GM23338 (cell line): ENCODE data around the gene RECQL. TPM values are rescaled to one million over a fixed set of nuclear protein-coding genes. Genes with fewer than 3 reads are reported as not detected.

Experiments used
- ATAC-seq: fragments of 200-7000 bp; cut with Tn5 transposase; 3 replicates; pipeline ENCODE4 v1.9.1; 2020
- DNase-seq: peaks from one replicate; pipeline ENCODE4 v3.0.0-alpha.2; 2015; ENCODE audit warnings: low spot score
- H2AFZ ChIP-seq: fragments of 200-600 bp; sonication (generic); 2 replicates; pipeline ENCODE4 v1.8.0; 2016; ENCODE audit warnings: antibody characterized with exemption, mild to moderate bottlenecking, moderate library complexity
- H3F3A ChIP-seq: fragments of 200-600 bp; sonication (generic); replicated peaks from 2 replicates; pipeline ENCODE4 v1.8.0; 2017; ENCODE audit warnings: antibody characterized with exemption, mixed run types, low read depth
- H3K27ac ChIP-seq: fragments of 200-600 bp; sonication (generic); 2 replicates; pipeline ENCODE4 v1.6.1; 2016; ENCODE audit warnings: low read depth
- H3K27me3 ChIP-seq: fragments of 200-600 bp; sonication (generic); 2 replicates; pipeline ENCODE4 v1.8.0; 2016; ENCODE audit warnings: mild to moderate bottlenecking, mixed run types, moderate library complexity; ENCODE audit not compliant: insufficient read depth
- H3K36me3 ChIP-seq: fragments of 200-600 bp; sonication (generic); 2 replicates; pipeline ENCODE4 v1.8.0; 2016; ENCODE audit warnings: mild to moderate bottlenecking; ENCODE audit not compliant: insufficient read depth
- H3K4me1 ChIP-seq: fragments of 200-600 bp; sonication (generic); 2 replicates; pipeline ENCODE4 v1.8.0; 2016; ENCODE audit warnings: mild to moderate bottlenecking, moderate library complexity; ENCODE audit not compliant: insufficient read depth
- H3K4me2 ChIP-seq: fragments of 200-600 bp; sonication (generic); 2 replicates; pipeline ENCODE4 v1.7.1; 2017; ENCODE audit warnings: mixed run types
- H3K4me3 ChIP-seq: fragments of 200-600 bp; sonication (generic); 2 replicates; pipeline ENCODE4 v1.6.1; 2016; ENCODE audit warnings: mixed run types
- H3K79me2 ChIP-seq: fragments of 200-600 bp; sonication (generic); replicated peaks from 2 replicates; pipeline ENCODE4 v1.8.0; 2017; ENCODE audit warnings: mild to moderate bottlenecking; ENCODE audit not compliant: insufficient read depth
- H3K9me2 ChIP-seq: fragments of 200-600 bp; sonication (generic); 2 replicates; pipeline ENCODE4 v1.8.0; 2017; ENCODE audit not compliant: insufficient read depth
- H4K20me1 ChIP-seq: fragments of 200-600 bp; sonication (generic); replicated peaks from 2 replicates; pipeline ENCODE4 v1.8.0; 2017; ENCODE audit warnings: mild to moderate bottlenecking; ENCODE audit not compliant: insufficient read depth
- H3K27ac Mint-ChIP-seq: 2 replicates; pipeline ENCODE4 v1.8.0; 2020; ENCODE audit warnings: inconsistent platforms, mild to moderate bottlenecking, moderate library complexity, mixed read lengths
- H3K27me3 Mint-ChIP-seq: 3 replicates; pipeline ENCODE4 v1.8.0; 2022; ENCODE audit warnings: low read depth, mild to moderate bottlenecking, moderate library complexity, mixed read lengths, inconsistent platforms; ENCODE audit not compliant: insufficient read depth, poor library complexity
- H3K36me3 Mint-ChIP-seq: 3 replicates; pipeline ENCODE4 v1.8.0; 2021; ENCODE audit warnings: low read depth, mild to moderate bottlenecking, inconsistent platforms, moderate library complexity, mixed read lengths
- H3K4me1 Mint-ChIP-seq: 3 replicates; pipeline ENCODE4 v1.8.0; 2020; ENCODE audit warnings: mild to moderate bottlenecking, inconsistent platforms, mixed read lengths
- H3K4me3 Mint-ChIP-seq: 3 replicates; pipeline ENCODE4 v1.8.0; 2021; ENCODE audit warnings: moderate library complexity, mild to moderate bottlenecking, inconsistent platforms, mixed read lengths
- H3K9me3 Mint-ChIP-seq: 3 replicates; pipeline ENCODE4 v1.8.0; 2020; ENCODE audit warnings: moderate library complexity, mild to moderate bottlenecking, inconsistent platforms, mixed read lengths
- CREB1 ChIP-seq: fragments of 250-450 bp; sonication (Bioruptor Pico); IDR thresholded peaks from 2 replicates; pipeline ENCODE4 v1.5.0; 2020; ENCODE audit warnings: low read depth, mild to moderate bottlenecking, moderate library complexity
- EZH2 ChIP-seq: fragments of 200-600 bp; sonication (generic); IDR thresholded peaks from one replicate; pipeline ENCODE4 v1.8.0; 2017; ENCODE audit warnings: antibody characterized with exemption, mild to moderate bottlenecking, low read depth; ENCODE audit not compliant: unreplicated experiment
- EZH2phosphoT487 ChIP-seq: fragments of 200-600 bp; sonication (generic); IDR thresholded peaks from one replicate; pipeline ENCODE4 v1.8.1; 2018; ENCODE audit warnings: antibody characterized with exemption; ENCODE audit not compliant: unreplicated experiment
- JUNB ChIP-seq: IDR thresholded peaks from one replicate; pipeline ENCODE4 v1.6.1; 2016; ENCODE audit warnings: antibody characterized with exemption; ENCODE audit not compliant: unreplicated experiment
- NANOG ChIP-seq: IDR thresholded peaks from 2 replicates; pipeline ENCODE4 v1.6.1; 2016; ENCODE audit warnings: antibody characterized with exemption, borderline replicate concordance
- POLR2AphosphoS5 ChIP-seq: IDR thresholded peaks from 2 replicates; pipeline ENCODE4 v1.6.1; 2016; ENCODE audit warnings: antibody characterized with exemption, low read depth
- STAT1 ChIP-seq: IDR thresholded peaks from one replicate; pipeline ENCODE4 v1.6.1; 2016; ENCODE audit warnings: antibody characterized with exemption; ENCODE audit not compliant: unreplicated experiment
- ZNF114 ChIP-seq: fragments of 250-450 bp; sonication (Bioruptor Pico); IDR thresholded peaks from 2 replicates; pipeline ENCODE4 v1.5.0; 2020; ENCODE audit warnings: mild to moderate bottlenecking, moderate library complexity
- ZNF331 ChIP-seq: fragments of 250-450 bp; sonication (Bioruptor Pico); IDR thresholded peaks from 2 replicates; pipeline ENCODE4 v1.5.0; 2020; ENCODE audit warnings: low read depth, mild to moderate bottlenecking, moderate library complexity
- polyA plus RNA-seq: library from polyadenylated mRNA; unstranded; fragments of >200 nt; fragmentation: Nextera tagmentation; extraction: Ambion mirVana; gene quantifications from 2 replicates; pipeline ENCODE4 v1.2.1, GENCODE V29; 2016
- total RNA-seq: library from RNA; depleted of rRNA; stranded (reverse); fragments of >200 nt; shearing (Covaris generic); gene quantifications from 2 replicates; pipeline ENCODE4 v1.2.3, GENCODE V29; 2014
- TF ChIP-seq, protein P1 (sequence below): IDR thresholded peaks from 2 replicates; pipeline ENCODE4 v1.6.1; 2016; ENCODE audit warnings: antibody characterized with exemption
- TF ChIP-seq, protein P2 (sequence below): fragments of 250-450 bp; sonication (Bioruptor Pico); IDR thresholded peaks from 2 replicates; pipeline ENCODE4 v1.5.0; 2020; ENCODE audit warnings: mild to moderate bottlenecking, moderate library complexity
- TF ChIP-seq, protein P3 (sequence below), 2 experiments: fragments of 200-600 bp in 1 of 2; sonication (generic) in 1 of 2; conservative IDR thresholded peaks; 2 replicates each; pipeline versions ENCODE4 v1.5.1 to v1.6.1; 2016 to 2017; ENCODE audit warnings: antibody characterized with exemption in 2 of 2, low read depth in 2 of 2, mild to moderate bottlenecking in 2 of 2, moderate library complexity in 1 of 2
- TF ChIP-seq, protein P4 (sequence below): IDR thresholded peaks from one replicate; pipeline ENCODE4 v1.6.1; 2018; ENCODE audit warnings: antibody characterized with exemption; ENCODE audit not compliant: unreplicated experiment

RECQL gene
- total and polyA plus RNA-seq, 2 experiments from 2014 or later, result 17.4 to 47.2 TPM

DNA sequence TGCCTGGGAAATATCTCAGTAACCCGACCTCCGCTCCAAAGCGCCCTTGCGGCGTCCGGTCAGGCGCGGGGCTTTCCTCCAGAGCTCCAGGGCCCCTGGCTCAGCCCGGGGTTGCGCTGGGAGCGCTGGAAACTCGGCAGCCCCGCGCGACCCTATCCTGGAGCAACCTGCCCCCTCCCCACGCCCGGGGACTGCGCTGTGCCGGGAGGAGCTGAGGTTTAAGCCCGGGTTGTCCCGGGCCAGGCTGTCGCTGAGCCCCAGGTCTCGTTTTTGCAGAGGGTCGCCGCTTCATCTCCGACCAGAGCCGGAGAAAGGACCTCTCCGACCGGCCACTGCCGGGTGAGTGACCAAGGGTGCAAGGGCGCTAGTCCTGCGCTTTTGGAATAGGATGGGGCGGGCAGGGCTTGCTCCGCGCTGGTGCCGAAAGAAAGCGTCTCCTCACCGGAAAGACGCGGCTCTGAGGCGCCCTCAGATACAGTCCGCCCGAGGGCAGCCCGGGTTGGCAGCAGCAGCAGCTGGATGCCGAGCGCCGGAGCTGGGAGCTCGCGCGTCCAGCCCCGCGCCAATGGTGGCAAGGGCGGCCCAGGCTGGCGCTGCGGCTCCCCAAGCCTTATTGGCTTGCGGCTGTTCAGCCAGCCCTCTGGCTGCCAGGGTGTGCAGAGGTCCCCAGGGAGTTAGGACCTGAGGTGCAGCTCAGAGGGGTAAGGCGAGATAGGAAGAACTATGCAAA, 26.2 kb upstream of the RECQL start:
- peak overlapping the region; percentile 87 for H2AFZ ChIP-seq
- H3K9me3 Mint-ChIP-seq, result peaks cover 3% of the 10 kb centered on the region; the same call in 1 of the 3 replicates
- peak; percentile 95 for ATAC-seq

More for the DNA sequence above, 26.2 kb upstream of the RECQL start:
- Histone ChIP-seq H3K4me1 (peaks cover 5% of the 10 kb centered on the region), H3K4me2 (peak overlapping the region; percentile 83), H3K79me2 (no peaks in the 10 kb centered on the region), H4K20me1 (no peaks in the 10 kb centered on the region), H3K36me3 (no peaks in the 10 kb centered on the region), H3K4me3 (peak overlapping the region; percentile 80), H3K27me3 (peaks cover 62% of the 10 kb centered on the region), H3K27ac (no peak overlapping the region), H3F3A (no peaks in the 10 kb centered on the region), H3K9me2 (no peaks in the 10 kb centered on the region)
- Mint-ChIP-seq H3K27me3 (peaks cover 17% of the 10 kb centered on the region), H3K4me3 (peak overlapping the region; percentile 75), H3K27ac (no peak overlapping the region), H3K36me3 (no peaks in the 10 kb centered on the region), H3K4me1 (peaks cover 12% of the 10 kb centered on the region; the same call in 2 of the 3 replicates)
- DNase-seq, result peak; percentile 85
- TF ChIP-seq POLR2AphosphoS5, result peak; percentile 51; the same call in 1 of the 2 replicates
- no peak for TF ChIP-seq NANOG
- TF ChIP-seq EZH2phosphoT487, result no peak
- no peak for TF ChIP-seq STAT1
- no peak for TF ChIP-seq JUNB
- no peak for TF ChIP-seq EZH2
- TF ChIP-seq, protein P1, sequence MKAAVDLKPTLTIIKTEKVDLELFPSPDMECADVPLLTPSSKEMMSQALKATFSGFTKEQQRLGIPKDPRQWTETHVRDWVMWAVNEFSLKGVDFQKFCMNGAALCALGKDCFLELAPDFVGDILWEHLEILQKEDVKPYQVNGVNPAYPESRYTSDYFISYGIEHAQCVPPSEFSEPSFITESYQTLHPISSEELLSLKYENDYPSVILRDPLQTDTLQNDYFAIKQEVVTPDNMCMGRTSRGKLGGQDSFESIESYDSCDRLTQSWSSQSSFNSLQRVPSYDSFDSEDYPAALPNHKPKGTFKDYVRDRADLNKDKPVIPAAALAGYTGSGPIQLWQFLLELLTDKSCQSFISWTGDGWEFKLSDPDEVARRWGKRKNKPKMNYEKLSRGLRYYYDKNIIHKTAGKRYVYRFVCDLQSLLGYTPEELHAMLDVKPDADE, result no peak
- TF ChIP-seq CREB1 (CRISPR knock-in tag), result 0 out of 2 replicates have a peak, but pooled peaks have one; percentile 34
- TF ChIP-seq ZNF114 (CRISPR knock-in tag), result no peak
- TF ChIP-seq ZNF331 (CRISPR knock-in tag), result no peak
- TF ChIP-seq, protein P2, sequence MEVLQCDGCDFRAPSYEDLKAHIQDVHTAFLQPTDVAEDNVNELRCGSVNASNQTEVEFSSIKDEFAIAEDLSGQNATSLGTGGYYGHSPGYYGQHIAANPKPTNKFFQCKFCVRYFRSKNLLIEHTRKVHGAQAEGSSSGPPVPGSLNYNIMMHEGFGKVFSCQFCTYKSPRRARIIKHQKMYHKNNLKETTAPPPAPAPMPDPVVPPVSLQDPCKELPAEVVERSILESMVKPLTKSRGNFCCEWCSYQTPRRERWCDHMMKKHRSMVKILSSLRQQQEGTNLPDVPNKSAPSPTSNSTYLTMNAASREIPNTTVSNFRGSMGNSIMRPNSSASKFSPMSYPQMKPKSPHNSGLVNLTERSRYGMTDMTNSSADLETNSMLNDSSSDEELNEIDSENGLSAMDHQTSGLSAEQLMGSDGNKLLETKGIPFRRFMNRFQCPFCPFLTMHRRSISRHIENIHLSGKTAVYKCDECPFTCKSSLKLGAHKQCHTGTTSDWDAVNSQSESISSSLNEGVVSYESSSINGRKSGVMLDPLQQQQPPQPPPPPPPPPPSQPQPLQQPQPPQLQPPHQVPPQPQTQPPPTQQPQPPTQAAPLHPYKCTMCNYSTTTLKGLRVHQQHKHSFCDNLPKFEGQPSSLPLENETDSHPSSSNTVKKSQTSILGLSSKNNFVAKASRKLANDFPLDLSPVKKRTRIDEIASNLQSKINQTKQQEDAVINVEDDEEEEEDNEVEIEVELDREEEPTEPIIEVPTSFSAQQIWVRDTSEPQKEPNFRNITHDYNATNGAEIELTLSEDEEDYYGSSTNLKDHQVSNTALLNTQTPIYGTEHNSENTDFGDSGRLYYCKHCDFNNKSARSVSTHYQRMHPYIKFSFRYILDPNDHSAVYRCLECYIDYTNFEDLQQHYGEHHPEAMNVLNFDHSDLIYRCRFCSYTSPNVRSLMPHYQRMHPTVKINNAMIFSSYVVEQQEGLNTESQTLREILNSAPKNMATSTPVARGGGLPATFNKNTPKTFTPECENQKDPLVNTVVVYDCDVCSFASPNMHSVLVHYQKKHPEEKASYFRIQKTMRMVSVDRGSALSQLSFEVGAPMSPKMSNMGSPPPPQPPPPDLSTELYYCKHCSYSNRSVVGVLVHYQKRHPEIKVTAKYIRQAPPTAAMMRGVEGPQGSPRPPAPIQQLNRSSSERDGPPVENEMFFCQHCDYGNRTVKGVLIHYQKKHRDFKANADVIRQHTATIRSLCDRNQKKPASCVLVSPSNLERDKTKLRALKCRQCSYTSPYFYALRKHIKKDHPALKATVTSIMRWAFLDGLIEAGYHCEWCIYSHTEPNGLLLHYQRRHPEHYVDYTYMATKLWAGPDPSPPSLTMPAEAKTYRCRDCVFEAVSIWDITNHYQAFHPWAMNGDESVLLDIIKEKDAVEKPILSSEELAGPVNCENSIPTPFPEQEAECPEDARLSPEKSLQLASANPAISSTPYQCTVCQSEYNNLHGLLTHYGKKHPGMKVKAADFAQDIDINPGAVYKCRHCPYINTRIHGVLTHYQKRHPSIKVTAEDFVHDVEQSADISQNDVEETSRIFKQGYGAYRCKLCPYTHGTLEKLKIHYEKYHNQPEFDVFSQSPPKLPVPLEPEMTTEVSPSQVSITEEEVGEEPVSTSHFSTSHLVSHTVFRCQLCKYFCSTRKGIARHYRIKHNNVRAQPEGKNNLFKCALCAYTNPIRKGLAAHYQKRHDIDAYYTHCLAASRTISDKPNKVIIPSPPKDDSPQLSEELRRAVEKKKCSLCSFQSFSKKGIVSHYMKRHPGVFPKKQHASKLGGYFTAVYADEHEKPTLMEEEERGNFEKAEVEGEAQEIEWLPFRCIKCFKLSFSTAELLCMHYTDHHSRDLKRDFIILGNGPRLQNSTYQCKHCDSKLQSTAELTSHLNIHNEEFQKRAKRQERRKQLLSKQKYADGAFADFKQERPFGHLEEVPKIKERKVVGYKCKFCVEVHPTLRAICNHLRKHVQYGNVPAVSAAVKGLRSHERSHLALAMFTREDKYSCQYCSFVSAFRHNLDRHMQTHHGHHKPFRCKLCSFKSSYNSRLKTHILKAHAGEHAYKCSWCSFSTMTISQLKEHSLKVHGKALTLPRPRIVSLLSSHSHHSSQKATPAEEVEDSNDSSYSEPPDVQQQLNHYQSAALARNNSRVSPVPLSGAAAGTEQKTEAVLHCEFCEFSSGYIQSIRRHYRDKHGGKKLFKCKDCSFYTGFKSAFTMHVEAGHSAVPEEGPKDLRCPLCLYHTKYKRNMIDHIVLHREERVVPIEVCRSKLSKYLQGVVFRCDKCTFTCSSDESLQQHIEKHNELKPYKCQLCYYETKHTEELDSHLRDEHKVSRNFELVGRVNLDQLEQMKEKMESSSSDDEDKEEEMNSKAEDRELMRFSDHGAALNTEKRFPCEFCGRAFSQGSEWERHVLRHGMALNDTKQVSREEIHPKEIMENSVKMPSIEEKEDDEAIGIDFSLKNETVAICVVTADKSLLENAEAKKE, result no peak
- TF ChIP-seq, protein P3, sequence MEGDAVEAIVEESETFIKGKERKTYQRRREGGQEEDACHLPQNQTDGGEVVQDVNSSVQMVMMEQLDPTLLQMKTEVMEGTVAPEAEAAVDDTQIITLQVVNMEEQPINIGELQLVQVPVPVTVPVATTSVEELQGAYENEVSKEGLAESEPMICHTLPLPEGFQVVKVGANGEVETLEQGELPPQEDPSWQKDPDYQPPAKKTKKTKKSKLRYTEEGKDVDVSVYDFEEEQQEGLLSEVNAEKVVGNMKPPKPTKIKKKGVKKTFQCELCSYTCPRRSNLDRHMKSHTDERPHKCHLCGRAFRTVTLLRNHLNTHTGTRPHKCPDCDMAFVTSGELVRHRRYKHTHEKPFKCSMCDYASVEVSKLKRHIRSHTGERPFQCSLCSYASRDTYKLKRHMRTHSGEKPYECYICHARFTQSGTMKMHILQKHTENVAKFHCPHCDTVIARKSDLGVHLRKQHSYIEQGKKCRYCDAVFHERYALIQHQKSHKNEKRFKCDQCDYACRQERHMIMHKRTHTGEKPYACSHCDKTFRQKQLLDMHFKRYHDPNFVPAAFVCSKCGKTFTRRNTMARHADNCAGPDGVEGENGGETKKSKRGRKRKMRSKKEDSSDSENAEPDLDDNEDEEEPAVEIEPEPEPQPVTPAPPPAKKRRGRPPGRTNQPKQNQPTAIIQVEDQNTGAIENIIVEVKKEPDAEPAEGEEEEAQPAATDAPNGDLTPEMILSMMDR (conservative IDR thresholded peaks at IDR 0.05; ENCODE audit: low read depth in 2 of 2), result no peak
- TF ChIP-seq, protein P4, sequence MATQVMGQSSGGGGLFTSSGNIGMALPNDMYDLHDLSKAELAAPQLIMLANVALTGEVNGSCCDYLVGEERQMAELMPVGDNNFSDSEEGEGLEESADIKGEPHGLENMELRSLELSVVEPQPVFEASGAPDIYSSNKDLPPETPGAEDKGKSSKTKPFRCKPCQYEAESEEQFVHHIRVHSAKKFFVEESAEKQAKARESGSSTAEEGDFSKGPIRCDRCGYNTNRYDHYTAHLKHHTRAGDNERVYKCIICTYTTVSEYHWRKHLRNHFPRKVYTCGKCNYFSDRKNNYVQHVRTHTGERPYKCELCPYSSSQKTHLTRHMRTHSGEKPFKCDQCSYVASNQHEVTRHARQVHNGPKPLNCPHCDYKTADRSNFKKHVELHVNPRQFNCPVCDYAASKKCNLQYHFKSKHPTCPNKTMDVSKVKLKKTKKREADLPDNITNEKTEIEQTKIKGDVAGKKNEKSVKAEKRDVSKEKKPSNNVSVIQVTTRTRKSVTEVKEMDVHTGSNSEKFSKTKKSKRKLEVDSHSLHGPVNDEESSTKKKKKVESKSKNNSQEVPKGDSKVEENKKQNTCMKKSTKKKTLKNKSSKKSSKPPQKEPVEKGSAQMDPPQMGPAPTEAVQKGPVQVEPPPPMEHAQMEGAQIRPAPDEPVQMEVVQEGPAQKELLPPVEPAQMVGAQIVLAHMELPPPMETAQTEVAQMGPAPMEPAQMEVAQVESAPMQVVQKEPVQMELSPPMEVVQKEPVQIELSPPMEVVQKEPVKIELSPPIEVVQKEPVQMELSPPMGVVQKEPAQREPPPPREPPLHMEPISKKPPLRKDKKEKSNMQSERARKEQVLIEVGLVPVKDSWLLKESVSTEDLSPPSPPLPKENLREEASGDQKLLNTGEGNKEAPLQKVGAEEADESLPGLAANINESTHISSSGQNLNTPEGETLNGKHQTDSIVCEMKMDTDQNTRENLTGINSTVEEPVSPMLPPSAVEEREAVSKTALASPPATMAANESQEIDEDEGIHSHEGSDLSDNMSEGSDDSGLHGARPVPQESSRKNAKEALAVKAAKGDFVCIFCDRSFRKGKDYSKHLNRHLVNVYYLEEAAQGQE, result no peak
